ENCODE data around the gene DDX10.

The DDX10 gene

GRCh38 chr11:108664730-108665525, at the start of gene DDX10:
DDX10 (plus strand) TSS chr11:108665069; CDS start chr11:108665154, 85 bp downstream.
- TF ChIP-seq TEAD4 (IDR thresholded peaks at IDR 0.05) (no peak), MAX (IDR thresholded peaks at IDR 0.05) (no peak; the same call in none of the 2 replicates), CREB1 (IDR thresholded peaks at IDR 0.05; ENCODE audit: low read depth) (peak; percentile 88), CEBPB (IDR thresholded peaks at IDR 0.05) (no peak; the same call in 1 of the 2 replicates), EGR1 (IDR thresholded peaks at IDR 0.05) (no peak), FOXM1 (IDR thresholded peaks at IDR 0.05; ENCODE audit: borderline replicate concordance, low read depth) (no peak), YY1 (IDR thresholded peaks at IDR 0.05; ENCODE audit: low read depth) (0 out of 2 replicates have a peak, but pooled peaks have one; percentile 6), TCF12 (IDR thresholded peaks at IDR 0.05; ENCODE audit: low read depth) (0 out of 2 replicates have a peak, but pooled peaks have one; percentile 49), USF1 (IDR thresholded peaks at IDR 0.05) (peak; percentile 65; the same call in 1 of the 2 replicates), NFIC (IDR thresholded peaks at IDR 0.05) (no peak), TAF1 (IDR thresholded peaks at IDR 0.05; ENCODE audit: low read depth) (peak; percentile 74), ZBTB7A (IDR thresholded peaks at IDR 0.05; ENCODE audit: low read depth) (no peak), EP300 (IDR thresholded peaks at IDR 0.05; ENCODE audit: borderline replicate concordance) (no peak), REST (IDR thresholded peaks at IDR 0.05; ENCODE audit: low read depth) (no peak), RAD21 (IDR thresholded peaks at IDR 0.05; ENCODE audit: low read depth) (no peak)

GRCh38 chr11:108616549-108616948, 48.3 kb upstream of the DDX10 start:
- peak; percentile 45; the same call in 1 of the 2 replicates for TF ChIP-seq EP300 (IDR thresholded peaks at IDR 0.05; ENCODE audit: borderline replicate concordance)
- no peak for TF ChIP-seq REST (IDR thresholded peaks at IDR 0.05; ENCODE audit: low read depth)
- peak; percentile 62 for TF ChIP-seq TEAD4 (IDR thresholded peaks at IDR 0.05)

- TF ChIP-seq TCF12 (IDR thresholded peaks at IDR 0.05; ENCODE audit: low read depth) (no peak), TAF1 (IDR thresholded peaks at IDR 0.05; ENCODE audit: low read depth) (no peak), RAD21 (IDR thresholded peaks at IDR 0.05; ENCODE audit: low read depth) (no peak), FOXM1 (IDR thresholded peaks at IDR 0.05; ENCODE audit: borderline replicate concordance, low read depth) (no peak), MAX (IDR thresholded peaks at IDR 0.05) (no peak), EGR1 (IDR thresholded peaks at IDR 0.05) (no peak), CREB1 (IDR thresholded peaks at IDR 0.05; ENCODE audit: low read depth) (no peak), USF1 (IDR thresholded peaks at IDR 0.05) (no peak), TEAD4 (IDR thresholded peaks at IDR 0.05) (no peak), YY1 (IDR thresholded peaks at IDR 0.05; ENCODE audit: low read depth) (no peak), ZBTB7A (IDR thresholded peaks at IDR 0.05; ENCODE audit: low read depth) (no peak), EP300 (IDR thresholded peaks at IDR 0.05; ENCODE audit: borderline replicate concordance) (no peak), NFIC (IDR thresholded peaks at IDR 0.05) (no peak), REST (IDR thresholded peaks at IDR 0.05; ENCODE audit: low read depth) (no peak), CEBPB (IDR thresholded peaks at IDR 0.05) (no peak)
These were observed 47.8 kb upstream of the DDX10 start for GRCh38 chr11:108617055-108617454.

- TF ChIP-seq REST (IDR thresholded peaks at IDR 0.05; ENCODE audit: low read depth) (no peak), CEBPB (IDR thresholded peaks at IDR 0.05) (no peak), RAD21 (IDR thresholded peaks at IDR 0.05; ENCODE audit: low read depth) (no peak)
These were observed 46.3 kb upstream of the DDX10 start for GRCh38 chr11:108618529-108618928.
